Peyer's patch (tissue), 4 donors: ENCODE data around the gene HDDC3.
"Not testable (repeated sequence)": the region's sequence is repeated elsewhere in the genome, so short reads cannot be mapped to it uniquely, and the experiment has no call there.

ENCODE experiments used
- POLR2A ChIP-seq, 2 donors: fragments of 450-650 bp; IDR thresholded peaks; one replicate each; pipeline ENCODE4 v1.5.1; 2017; ENCODE audit warnings: antibody characterized with exemption in 2 of 2, mild to moderate bottlenecking in 2 of 2, moderate library complexity in 2 of 2
- TF ChIP-seq, protein P1 (sequence below), 6 experiments: fragments of 450-650 bp in 4 of 6; fragments of 200-600 bp in 2 of 6; sonication (generic) in 1 of 6; IDR thresholded peaks; one replicate each; pipeline ENCODE4 v1.5.1; 2017 to 2019; ENCODE audit warnings: antibody characterized with exemption in 6 of 6, mild to moderate bottlenecking in 3 of 6, moderate library complexity in 1 of 6

GRCh38 chr15:90928106-90928505, 4.2 kb downstream of the HDDC3 start:
- TF ChIP-seq, protein P1, sequence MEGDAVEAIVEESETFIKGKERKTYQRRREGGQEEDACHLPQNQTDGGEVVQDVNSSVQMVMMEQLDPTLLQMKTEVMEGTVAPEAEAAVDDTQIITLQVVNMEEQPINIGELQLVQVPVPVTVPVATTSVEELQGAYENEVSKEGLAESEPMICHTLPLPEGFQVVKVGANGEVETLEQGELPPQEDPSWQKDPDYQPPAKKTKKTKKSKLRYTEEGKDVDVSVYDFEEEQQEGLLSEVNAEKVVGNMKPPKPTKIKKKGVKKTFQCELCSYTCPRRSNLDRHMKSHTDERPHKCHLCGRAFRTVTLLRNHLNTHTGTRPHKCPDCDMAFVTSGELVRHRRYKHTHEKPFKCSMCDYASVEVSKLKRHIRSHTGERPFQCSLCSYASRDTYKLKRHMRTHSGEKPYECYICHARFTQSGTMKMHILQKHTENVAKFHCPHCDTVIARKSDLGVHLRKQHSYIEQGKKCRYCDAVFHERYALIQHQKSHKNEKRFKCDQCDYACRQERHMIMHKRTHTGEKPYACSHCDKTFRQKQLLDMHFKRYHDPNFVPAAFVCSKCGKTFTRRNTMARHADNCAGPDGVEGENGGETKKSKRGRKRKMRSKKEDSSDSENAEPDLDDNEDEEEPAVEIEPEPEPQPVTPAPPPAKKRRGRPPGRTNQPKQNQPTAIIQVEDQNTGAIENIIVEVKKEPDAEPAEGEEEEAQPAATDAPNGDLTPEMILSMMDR (IDR thresholded peaks at IDR 0.05): not testable (repeated sequence)
- not testable (repeated sequence) for TF ChIP-seq POLR2A (IDR thresholded peaks at IDR 0.05)
